GM23338 (cell line): ENCODE results near the gene C12orf43. TPM values are rescaled to one million over a fixed set of nuclear protein-coding genes. Genes with fewer than 3 reads are reported as not detected.

Experiments
- ATAC-seq: fragments of 200-7000 bp; cut with Tn5 transposase; 3 replicates; pipeline ENCODE4 v1.9.1; 2020
- DNase-seq: peaks from one replicate; pipeline ENCODE4 v3.0.0-alpha.2; 2015; ENCODE audit warnings: low spot score
- H2AFZ ChIP-seq: fragments of 200-600 bp; sonication (generic); 2 replicates; pipeline ENCODE4 v1.8.0; 2016; ENCODE audit warnings: antibody characterized with exemption, mild to moderate bottlenecking, moderate library complexity
- H3F3A ChIP-seq: fragments of 200-600 bp; sonication (generic); replicated peaks from 2 replicates; pipeline ENCODE4 v1.8.0; 2017; ENCODE audit warnings: antibody characterized with exemption, mixed run types, low read depth
- H3K27ac ChIP-seq: fragments of 200-600 bp; sonication (generic); 2 replicates; pipeline ENCODE4 v1.6.1; 2016; ENCODE audit warnings: low read depth
- H3K27me3 ChIP-seq: fragments of 200-600 bp; sonication (generic); 2 replicates; pipeline ENCODE4 v1.8.0; 2016; ENCODE audit warnings: mild to moderate bottlenecking, mixed run types, moderate library complexity; ENCODE audit not compliant: insufficient read depth
- H3K36me3 ChIP-seq: fragments of 200-600 bp; sonication (generic); 2 replicates; pipeline ENCODE4 v1.8.0; 2016; ENCODE audit warnings: mild to moderate bottlenecking; ENCODE audit not compliant: insufficient read depth
- H3K4me1 ChIP-seq: fragments of 200-600 bp; sonication (generic); 2 replicates; pipeline ENCODE4 v1.8.0; 2016; ENCODE audit warnings: mild to moderate bottlenecking, moderate library complexity; ENCODE audit not compliant: insufficient read depth
- H3K4me2 ChIP-seq: fragments of 200-600 bp; sonication (generic); 2 replicates; pipeline ENCODE4 v1.7.1; 2017; ENCODE audit warnings: mixed run types
- H3K4me3 ChIP-seq: fragments of 200-600 bp; sonication (generic); 2 replicates; pipeline ENCODE4 v1.6.1; 2016; ENCODE audit warnings: mixed run types
- H3K79me2 ChIP-seq: fragments of 200-600 bp; sonication (generic); replicated peaks from 2 replicates; pipeline ENCODE4 v1.8.0; 2017; ENCODE audit warnings: mild to moderate bottlenecking; ENCODE audit not compliant: insufficient read depth
- H3K9me2 ChIP-seq: fragments of 200-600 bp; sonication (generic); 2 replicates; pipeline ENCODE4 v1.8.0; 2017; ENCODE audit not compliant: insufficient read depth
- H4K20me1 ChIP-seq: fragments of 200-600 bp; sonication (generic); replicated peaks from 2 replicates; pipeline ENCODE4 v1.8.0; 2017; ENCODE audit warnings: mild to moderate bottlenecking; ENCODE audit not compliant: insufficient read depth
- H3K27ac Mint-ChIP-seq: 2 replicates; pipeline ENCODE4 v1.8.0; 2020; ENCODE audit warnings: inconsistent platforms, mild to moderate bottlenecking, moderate library complexity, mixed read lengths
- H3K27me3 Mint-ChIP-seq: 3 replicates; pipeline ENCODE4 v1.8.0; 2022; ENCODE audit warnings: low read depth, mild to moderate bottlenecking, moderate library complexity, mixed read lengths, inconsistent platforms; ENCODE audit not compliant: insufficient read depth, poor library complexity
- H3K36me3 Mint-ChIP-seq: 3 replicates; pipeline ENCODE4 v1.8.0; 2021; ENCODE audit warnings: low read depth, mild to moderate bottlenecking, inconsistent platforms, moderate library complexity, mixed read lengths
- H3K4me1 Mint-ChIP-seq: 3 replicates; pipeline ENCODE4 v1.8.0; 2020; ENCODE audit warnings: mild to moderate bottlenecking, inconsistent platforms, mixed read lengths
- H3K4me3 Mint-ChIP-seq: 3 replicates; pipeline ENCODE4 v1.8.0; 2021; ENCODE audit warnings: moderate library complexity, mild to moderate bottlenecking, inconsistent platforms, mixed read lengths
- H3K9me3 Mint-ChIP-seq: 3 replicates; pipeline ENCODE4 v1.8.0; 2020; ENCODE audit warnings: moderate library complexity, mild to moderate bottlenecking, inconsistent platforms, mixed read lengths
- CREB1 ChIP-seq: fragments of 250-450 bp; sonication (Bioruptor Pico); IDR thresholded peaks from 2 replicates; pipeline ENCODE4 v1.5.0; 2020; ENCODE audit warnings: low read depth, mild to moderate bottlenecking, moderate library complexity
- ETS1 ChIP-seq: IDR thresholded peaks from 2 replicates; pipeline ENCODE4 v1.6.1; 2016; ENCODE audit warnings: antibody characterized with exemption
- EZH2 ChIP-seq: fragments of 200-600 bp; sonication (generic); IDR thresholded peaks from one replicate; pipeline ENCODE4 v1.8.0; 2017; ENCODE audit warnings: antibody characterized with exemption, mild to moderate bottlenecking, low read depth; ENCODE audit not compliant: unreplicated experiment
- EZH2phosphoT487 ChIP-seq: fragments of 200-600 bp; sonication (generic); IDR thresholded peaks from one replicate; pipeline ENCODE4 v1.8.1; 2018; ENCODE audit warnings: antibody characterized with exemption; ENCODE audit not compliant: unreplicated experiment
- JUNB ChIP-seq: IDR thresholded peaks from one replicate; pipeline ENCODE4 v1.6.1; 2016; ENCODE audit warnings: antibody characterized with exemption; ENCODE audit not compliant: unreplicated experiment
- POLR2AphosphoS5 ChIP-seq: IDR thresholded peaks from 2 replicates; pipeline ENCODE4 v1.6.1; 2016; ENCODE audit warnings: antibody characterized with exemption, low read depth
- STAT1 ChIP-seq: IDR thresholded peaks from one replicate; pipeline ENCODE4 v1.6.1; 2016; ENCODE audit warnings: antibody characterized with exemption; ENCODE audit not compliant: unreplicated experiment
- ZNF114 ChIP-seq: fragments of 250-450 bp; sonication (Bioruptor Pico); IDR thresholded peaks from 2 replicates; pipeline ENCODE4 v1.5.0; 2020; ENCODE audit warnings: mild to moderate bottlenecking, moderate library complexity
- ZNF331 ChIP-seq: fragments of 250-450 bp; sonication (Bioruptor Pico); IDR thresholded peaks from 2 replicates; pipeline ENCODE4 v1.5.0; 2020; ENCODE audit warnings: low read depth, mild to moderate bottlenecking, moderate library complexity
- ZNF462 ChIP-seq: fragments of 250-450 bp; sonication (Bioruptor Pico); IDR thresholded peaks from 2 replicates; pipeline ENCODE4 v1.5.0; 2020; ENCODE audit warnings: mild to moderate bottlenecking, moderate library complexity
- polyA plus RNA-seq: library from polyadenylated mRNA; unstranded; fragments of >200 nt; fragmentation: Nextera tagmentation; extraction: Ambion mirVana; gene quantifications from 2 replicates; pipeline ENCODE4 v1.2.1, GENCODE V29; 2016
- total RNA-seq: library from RNA; depleted of rRNA; stranded (reverse); fragments of >200 nt; shearing (Covaris generic); gene quantifications from 2 replicates; pipeline ENCODE4 v1.2.3, GENCODE V29; 2014
- TF ChIP-seq, protein P1 (sequence below), 2 experiments: fragments of 200-600 bp in 1 of 2; sonication (generic) in 1 of 2; conservative IDR thresholded peaks; 2 replicates each; pipeline versions ENCODE4 v1.5.1 to v1.6.1; 2016 to 2017; ENCODE audit warnings: antibody characterized with exemption in 2 of 2, low read depth in 2 of 2, mild to moderate bottlenecking in 2 of 2, moderate library complexity in 1 of 2
- TF ChIP-seq, protein P2 (sequence below): IDR thresholded peaks from one replicate; pipeline ENCODE4 v1.6.1; 2018; ENCODE audit warnings: antibody characterized with exemption; ENCODE audit not compliant: unreplicated experiment

The C12orf43 gene
- total and polyA plus RNA-seq, 2 experiments from 2014 or later, result 15.2 to 20.7 TPM

- Mint-ChIP-seq H3K36me3 (no peaks in the 10 kb centered on the region; the same call in 2 of the 3 replicates), H3K4me1 (no peaks in the 10 kb centered on the region), H3K9me3 (0 out of 3 replicates have a peak, but pooled peaks cover 4% of the 10 kb centered on the region), H3K27ac (no peak overlapping the region), H3K27me3 (peaks cover 4% of the 10 kb centered on the region), H3K4me3 (no peak overlapping the region)
- H2AFZ ChIP-seq, result no peak overlapping the region
- no peaks in the 10 kb centered on the region for H3K36me3 ChIP-seq
- H3K27me3 ChIP-seq, result no peaks in the 10 kb centered on the region
- TF ChIP-seq EZH2, result no peak
- no peak for TF ChIP-seq JUNB
- no peak for TF ChIP-seq ZNF114 (CRISPR knock-in tag)
- TF ChIP-seq, protein P1, sequence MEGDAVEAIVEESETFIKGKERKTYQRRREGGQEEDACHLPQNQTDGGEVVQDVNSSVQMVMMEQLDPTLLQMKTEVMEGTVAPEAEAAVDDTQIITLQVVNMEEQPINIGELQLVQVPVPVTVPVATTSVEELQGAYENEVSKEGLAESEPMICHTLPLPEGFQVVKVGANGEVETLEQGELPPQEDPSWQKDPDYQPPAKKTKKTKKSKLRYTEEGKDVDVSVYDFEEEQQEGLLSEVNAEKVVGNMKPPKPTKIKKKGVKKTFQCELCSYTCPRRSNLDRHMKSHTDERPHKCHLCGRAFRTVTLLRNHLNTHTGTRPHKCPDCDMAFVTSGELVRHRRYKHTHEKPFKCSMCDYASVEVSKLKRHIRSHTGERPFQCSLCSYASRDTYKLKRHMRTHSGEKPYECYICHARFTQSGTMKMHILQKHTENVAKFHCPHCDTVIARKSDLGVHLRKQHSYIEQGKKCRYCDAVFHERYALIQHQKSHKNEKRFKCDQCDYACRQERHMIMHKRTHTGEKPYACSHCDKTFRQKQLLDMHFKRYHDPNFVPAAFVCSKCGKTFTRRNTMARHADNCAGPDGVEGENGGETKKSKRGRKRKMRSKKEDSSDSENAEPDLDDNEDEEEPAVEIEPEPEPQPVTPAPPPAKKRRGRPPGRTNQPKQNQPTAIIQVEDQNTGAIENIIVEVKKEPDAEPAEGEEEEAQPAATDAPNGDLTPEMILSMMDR (conservative IDR thresholded peaks at IDR 0.05; ENCODE audit: low read depth in 2 of 2), result no peak
- TF ChIP-seq EZH2phosphoT487, result no peak
- no peak for TF ChIP-seq POLR2AphosphoS5
- no peak for TF ChIP-seq ETS1
- TF ChIP-seq CREB1, result no peak
- TF ChIP-seq, protein P2, sequence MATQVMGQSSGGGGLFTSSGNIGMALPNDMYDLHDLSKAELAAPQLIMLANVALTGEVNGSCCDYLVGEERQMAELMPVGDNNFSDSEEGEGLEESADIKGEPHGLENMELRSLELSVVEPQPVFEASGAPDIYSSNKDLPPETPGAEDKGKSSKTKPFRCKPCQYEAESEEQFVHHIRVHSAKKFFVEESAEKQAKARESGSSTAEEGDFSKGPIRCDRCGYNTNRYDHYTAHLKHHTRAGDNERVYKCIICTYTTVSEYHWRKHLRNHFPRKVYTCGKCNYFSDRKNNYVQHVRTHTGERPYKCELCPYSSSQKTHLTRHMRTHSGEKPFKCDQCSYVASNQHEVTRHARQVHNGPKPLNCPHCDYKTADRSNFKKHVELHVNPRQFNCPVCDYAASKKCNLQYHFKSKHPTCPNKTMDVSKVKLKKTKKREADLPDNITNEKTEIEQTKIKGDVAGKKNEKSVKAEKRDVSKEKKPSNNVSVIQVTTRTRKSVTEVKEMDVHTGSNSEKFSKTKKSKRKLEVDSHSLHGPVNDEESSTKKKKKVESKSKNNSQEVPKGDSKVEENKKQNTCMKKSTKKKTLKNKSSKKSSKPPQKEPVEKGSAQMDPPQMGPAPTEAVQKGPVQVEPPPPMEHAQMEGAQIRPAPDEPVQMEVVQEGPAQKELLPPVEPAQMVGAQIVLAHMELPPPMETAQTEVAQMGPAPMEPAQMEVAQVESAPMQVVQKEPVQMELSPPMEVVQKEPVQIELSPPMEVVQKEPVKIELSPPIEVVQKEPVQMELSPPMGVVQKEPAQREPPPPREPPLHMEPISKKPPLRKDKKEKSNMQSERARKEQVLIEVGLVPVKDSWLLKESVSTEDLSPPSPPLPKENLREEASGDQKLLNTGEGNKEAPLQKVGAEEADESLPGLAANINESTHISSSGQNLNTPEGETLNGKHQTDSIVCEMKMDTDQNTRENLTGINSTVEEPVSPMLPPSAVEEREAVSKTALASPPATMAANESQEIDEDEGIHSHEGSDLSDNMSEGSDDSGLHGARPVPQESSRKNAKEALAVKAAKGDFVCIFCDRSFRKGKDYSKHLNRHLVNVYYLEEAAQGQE, result no peak
- no peak for TF ChIP-seq ZNF462 (CRISPR knock-in tag)
- TF ChIP-seq STAT1, result no peak
- TF ChIP-seq ZNF331, result no peak
- no peaks in the 10 kb centered on the region for H3K79me2 ChIP-seq
- ATAC-seq, result no peak
- H3F3A ChIP-seq, result no peaks in the 10 kb centered on the region
- H3K4me1 ChIP-seq, result no peaks in the 10 kb centered on the region
- no peak overlapping the region for H3K4me2 ChIP-seq
- H4K20me1 ChIP-seq, result no peaks in the 10 kb centered on the region
- no peaks in the 10 kb centered on the region for H3K9me2 ChIP-seq
- H3K4me3 ChIP-seq, result no peak overlapping the region
- no peak overlapping the region for H3K27ac ChIP-seq
- no peak for DNase-seq
Observed at GRCh38 chr12:120990487-120991055, 25.7 kb downstream of the C12orf43 start.
